Chondrocyte (in vitro differentiated cells): ENCODE measurements around the gene ATXN7L1. TPM values are rescaled to one million over a fixed set of nuclear protein-coding genes. Genes with fewer than 3 reads are reported as not detected.

Experiments used
- DNase-seq: peaks from one replicate; pipeline ENCODE4 v3.0.0; 2021; ENCODE audit warnings: mixed read lengths, low spot score
- H3K27ac Mint-ChIP-seq: one replicate; pipeline ENCODE4 v1.8.0; 2021; ENCODE audit warnings: mild to moderate bottlenecking, moderate library complexity, mixed read lengths; ENCODE audit not compliant: unreplicated experiment
- H3K27me3 Mint-ChIP-seq: 2 replicates; pipeline ENCODE4 v1.8.0; 2021; ENCODE audit warnings: low read depth, mixed read lengths
- H3K36me3 Mint-ChIP-seq: 2 replicates; pipeline ENCODE4 v1.8.0; 2021; ENCODE audit warnings: low read depth, mixed read lengths
- H3K4me1 Mint-ChIP-seq: 2 replicates; pipeline ENCODE4 v1.8.0; 2021; ENCODE audit warnings: low read depth, mild to moderate bottlenecking, mixed read lengths
- H3K4me3 Mint-ChIP-seq: one replicate; pipeline ENCODE4 v1.8.0; 2021; ENCODE audit warnings: mild to moderate bottlenecking, moderate library complexity, mixed read lengths; ENCODE audit not compliant: unreplicated experiment
- H3K9me3 Mint-ChIP-seq: 2 replicates; pipeline ENCODE4 v1.8.0; 2021; ENCODE audit warnings: low read depth, mixed read lengths
- total RNA-seq: library from RNA; stranded (reverse); gene quantifications from 3 replicates; pipeline ENCODE4 v1.2.1, GENCODE V29; 2021
- TF ChIP-seq, protein P1 (sequence below): fragments of 200-600 bp; sonication (generic); IDR thresholded peaks from 2 replicates; pipeline ENCODE4 v1.5.0; 2021; ENCODE audit warnings: antibody characterized with exemption, mild to moderate bottlenecking, moderate library complexity

ATXN7L1 gene
- total RNA-seq, 1 donor from 2014 or later = 6.4 TPM

DNA sequence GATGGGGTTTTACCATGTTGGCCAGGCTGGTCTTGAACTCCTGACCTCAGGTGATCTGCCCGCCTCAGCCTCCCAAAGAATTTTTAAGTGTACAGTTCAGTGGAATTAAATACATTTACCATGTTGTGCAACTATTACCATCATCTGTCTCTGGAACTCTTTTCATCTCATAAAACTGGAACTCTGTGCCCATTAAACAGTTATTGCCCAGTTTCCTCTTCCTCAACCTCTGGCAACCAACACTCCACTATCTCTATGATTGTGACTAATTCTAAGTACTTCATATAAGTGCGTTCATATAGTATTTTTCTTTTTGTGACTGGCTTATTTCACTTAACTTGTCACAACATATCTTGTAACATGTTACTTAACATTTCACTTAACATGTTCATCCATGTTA lies 41.3 kb upstream of the ATXN7L1 start:
- TF ChIP-seq, protein P1, sequence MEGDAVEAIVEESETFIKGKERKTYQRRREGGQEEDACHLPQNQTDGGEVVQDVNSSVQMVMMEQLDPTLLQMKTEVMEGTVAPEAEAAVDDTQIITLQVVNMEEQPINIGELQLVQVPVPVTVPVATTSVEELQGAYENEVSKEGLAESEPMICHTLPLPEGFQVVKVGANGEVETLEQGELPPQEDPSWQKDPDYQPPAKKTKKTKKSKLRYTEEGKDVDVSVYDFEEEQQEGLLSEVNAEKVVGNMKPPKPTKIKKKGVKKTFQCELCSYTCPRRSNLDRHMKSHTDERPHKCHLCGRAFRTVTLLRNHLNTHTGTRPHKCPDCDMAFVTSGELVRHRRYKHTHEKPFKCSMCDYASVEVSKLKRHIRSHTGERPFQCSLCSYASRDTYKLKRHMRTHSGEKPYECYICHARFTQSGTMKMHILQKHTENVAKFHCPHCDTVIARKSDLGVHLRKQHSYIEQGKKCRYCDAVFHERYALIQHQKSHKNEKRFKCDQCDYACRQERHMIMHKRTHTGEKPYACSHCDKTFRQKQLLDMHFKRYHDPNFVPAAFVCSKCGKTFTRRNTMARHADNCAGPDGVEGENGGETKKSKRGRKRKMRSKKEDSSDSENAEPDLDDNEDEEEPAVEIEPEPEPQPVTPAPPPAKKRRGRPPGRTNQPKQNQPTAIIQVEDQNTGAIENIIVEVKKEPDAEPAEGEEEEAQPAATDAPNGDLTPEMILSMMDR = no peak
- Mint-ChIP-seq H3K36me3 (no peaks in the 10 kb centered on the region), H3K27ac (no peak overlapping the region), H3K9me3 (peaks cover 3% of the 10 kb centered on the region), H3K4me1 (peaks cover 4% of the 10 kb centered on the region), H3K27me3 (no peaks in the 10 kb centered on the region), H3K4me3 (no peak overlapping the region)
- no peak for DNase-seq

- TF ChIP-seq, protein P1 = no peak
- Mint-ChIP-seq H3K36me3 (no peaks in the 10 kb centered on the region), H3K4me1 (peaks cover 4% of the 10 kb centered on the region), H3K4me3 (no peak overlapping the region), H3K27me3 (no peaks in the 10 kb centered on the region), H3K9me3 (no peaks in the 10 kb centered on the region), H3K27ac (no peak overlapping the region)
- no peak for DNase-seq
Measured at GRCh38 chr7:105916603-105917002, 40.2 kb upstream of the ATXN7L1 start.

- Mint-ChIP-seq H3K4me3 (no peak overlapping the region), H3K27me3 (no peaks in the 10 kb centered on the region), H3K9me3 (peaks cover 6% of the 10 kb centered on the region), H3K4me1 (peaks cover 4% of the 10 kb centered on the region), H3K36me3 (peaks cover 5% of the 10 kb centered on the region), H3K27ac (no peak overlapping the region)
- TF ChIP-seq, protein P1 = no peak
- no peak for DNase-seq
Measured at GRCh38 chr7:105913947-105914346, 37.5 kb upstream of the ATXN7L1 start.

GRCh38 chr7:105911961-105912575 lies 35.7 kb upstream of the ATXN7L1 start:
- Mint-ChIP-seq H3K27me3 (no peaks in the 10 kb centered on the region), H3K36me3 (peaks cover 5% of the 10 kb centered on the region), H3K27ac (no peak overlapping the region), H3K4me1 (peaks cover 4% of the 10 kb centered on the region), H3K4me3 (no peak overlapping the region), H3K9me3 (peaks cover 6% of the 10 kb centered on the region)
- no peak for DNase-seq
- TF ChIP-seq, protein P1 = no peak

GRCh38 chr7:105910172-105910571 lies 33.8 kb upstream of the ATXN7L1 start:
- no peak for DNase-seq
- H3K27ac Mint-ChIP-seq = no peak overlapping the region
- H3K4me3 Mint-ChIP-seq = no peak overlapping the region
- peaks cover 5% of the 10 kb centered on the region for H3K36me3 Mint-ChIP-seq
- TF ChIP-seq, protein P1 = no peak
- no peaks in the 10 kb centered on the region for H3K27me3 Mint-ChIP-seq
- H3K9me3 Mint-ChIP-seq = peaks cover 6% of the 10 kb centered on the region
- no peaks in the 10 kb centered on the region for H3K4me1 Mint-ChIP-seq
